Peyer's patch (tissue), 4 donors: Measurements from ENCODE around the gene CYP39A1.

Experiments used
- POLR2A ChIP-seq, 2 donors: fragments of 450-650 bp; IDR thresholded peaks; one replicate each; pipeline ENCODE4 v1.5.1; 2017; ENCODE audit warnings: antibody characterized with exemption in 2 of 2, mild to moderate bottlenecking in 2 of 2, moderate library complexity in 2 of 2
- TF ChIP-seq, protein P1 (sequence below), 6 experiments: fragments of 450-650 bp in 4 of 6; fragments of 200-600 bp in 2 of 6; sonication (generic) in 1 of 6; IDR thresholded peaks; one replicate each; pipeline ENCODE4 v1.5.1; 2017 to 2019; ENCODE audit warnings: antibody characterized with exemption in 6 of 6, mild to moderate bottlenecking in 3 of 6, moderate library complexity in 1 of 6

DNA sequence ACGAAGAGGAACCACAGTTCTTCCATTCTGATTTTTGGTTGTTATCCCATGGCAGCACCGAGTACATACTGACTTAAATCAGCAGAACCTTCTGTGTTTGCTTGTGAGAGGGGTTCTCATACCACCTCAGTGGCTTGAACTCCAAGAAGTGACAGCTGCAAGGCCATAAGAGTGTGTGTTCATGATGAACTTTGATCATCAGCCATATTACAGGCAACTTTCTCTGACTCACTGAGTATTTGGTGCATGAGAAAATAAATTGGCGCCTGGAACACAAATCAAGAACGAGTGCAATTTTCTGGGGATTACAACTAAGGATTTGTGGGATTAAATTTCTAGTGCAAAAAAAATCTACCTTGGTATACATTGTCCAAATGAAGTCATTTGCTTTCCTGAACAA, 68.9 kb downstream of the CYP39A1 start:
- TF ChIP-seq, protein P1, sequence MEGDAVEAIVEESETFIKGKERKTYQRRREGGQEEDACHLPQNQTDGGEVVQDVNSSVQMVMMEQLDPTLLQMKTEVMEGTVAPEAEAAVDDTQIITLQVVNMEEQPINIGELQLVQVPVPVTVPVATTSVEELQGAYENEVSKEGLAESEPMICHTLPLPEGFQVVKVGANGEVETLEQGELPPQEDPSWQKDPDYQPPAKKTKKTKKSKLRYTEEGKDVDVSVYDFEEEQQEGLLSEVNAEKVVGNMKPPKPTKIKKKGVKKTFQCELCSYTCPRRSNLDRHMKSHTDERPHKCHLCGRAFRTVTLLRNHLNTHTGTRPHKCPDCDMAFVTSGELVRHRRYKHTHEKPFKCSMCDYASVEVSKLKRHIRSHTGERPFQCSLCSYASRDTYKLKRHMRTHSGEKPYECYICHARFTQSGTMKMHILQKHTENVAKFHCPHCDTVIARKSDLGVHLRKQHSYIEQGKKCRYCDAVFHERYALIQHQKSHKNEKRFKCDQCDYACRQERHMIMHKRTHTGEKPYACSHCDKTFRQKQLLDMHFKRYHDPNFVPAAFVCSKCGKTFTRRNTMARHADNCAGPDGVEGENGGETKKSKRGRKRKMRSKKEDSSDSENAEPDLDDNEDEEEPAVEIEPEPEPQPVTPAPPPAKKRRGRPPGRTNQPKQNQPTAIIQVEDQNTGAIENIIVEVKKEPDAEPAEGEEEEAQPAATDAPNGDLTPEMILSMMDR (IDR thresholded peaks at IDR 0.05), result no peak
- TF ChIP-seq POLR2A (IDR thresholded peaks at IDR 0.05), result no peak
